ENCODE measurements around the gene POLD1. TPM values are rescaled to one million over a fixed set of nuclear protein-coding genes. Genes with fewer than 3 reads are reported as not detected.

Gene POLD1
- polyA plus RNA-seq, 1 of the 3 experiments (the other 2 are of a cell fraction), result 33.6 TPM

DNA sequence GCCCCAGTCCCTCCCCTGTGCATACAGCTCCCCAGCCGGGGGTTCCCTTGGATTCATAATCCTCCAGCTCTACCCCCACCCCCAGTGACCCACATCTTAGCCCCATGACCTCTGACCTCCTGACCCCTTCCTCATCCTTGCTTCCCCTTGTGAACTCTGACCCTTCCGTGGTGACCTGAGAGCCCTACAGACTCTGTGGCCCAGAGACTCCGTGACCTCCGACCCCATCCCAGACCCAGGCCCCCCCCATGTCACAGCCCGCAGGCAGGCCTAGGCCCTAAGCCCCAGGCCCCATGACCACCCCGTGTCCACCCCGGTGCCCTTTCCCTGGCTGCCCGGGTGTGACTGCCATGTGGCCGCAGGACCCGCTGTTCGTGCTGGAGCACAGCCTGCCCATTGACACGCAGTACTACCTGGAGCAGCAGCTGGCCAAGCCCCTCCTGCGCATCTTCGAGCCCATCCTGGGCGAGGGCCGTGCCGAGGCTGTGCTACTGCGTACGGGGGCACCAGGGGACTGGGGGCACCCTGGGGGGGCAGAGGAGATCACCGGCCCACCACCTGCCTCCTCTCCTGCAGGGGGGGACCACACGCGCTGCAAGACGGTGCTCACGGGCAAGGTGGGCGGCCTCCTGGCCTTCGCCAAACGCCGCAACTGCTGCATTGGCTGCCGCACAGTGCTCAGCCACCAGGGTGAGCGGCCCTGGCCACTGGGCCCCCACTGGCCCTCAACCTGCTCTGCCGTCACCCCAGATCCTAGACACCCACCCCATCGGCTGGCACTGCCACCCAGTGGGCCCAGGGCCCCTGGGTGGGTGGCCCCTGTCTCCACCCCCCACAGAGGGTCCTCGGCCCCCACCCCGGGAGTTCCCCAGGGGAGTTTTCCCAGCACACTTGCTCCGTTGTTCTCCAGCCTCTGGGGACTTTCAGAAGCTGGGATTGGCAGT, 32.2 kb downstream of the POLD1 start:
- H3F3A ChIP-seq (replicated peaks; ENCODE audit: insufficient read depth), result peaks cover 3% of the 10 kb centered on the region
- H3K4me1 ChIP-seq (ENCODE audit: control insufficient read depth in 1 of 2, insufficient read depth in 2 of 2, low read depth in 1 of 2, low read length in 1 of 2), result no peaks in the 10 kb centered on the region; a peak in 1 of 4 replicates
- no peak overlapping the region for H3K27ac ChIP-seq (ENCODE audit: low read depth in 2 of 2, low read length in 1 of 2)
- WGBS (ENCODE audit: low lambda C conversion rate), result 95% methylated on average over 11 of the region's 35 CpGs
- H4K20me1 ChIP-seq (ENCODE audit: insufficient read depth), result no peaks in the 10 kb centered on the region
- H3K79me2 ChIP-seq (ENCODE audit: insufficient read depth), result no peaks in the 10 kb centered on the region
- H2AFZ ChIP-seq (ENCODE audit: low read depth), result no peak overlapping the region
- no peaks in the 10 kb centered on the region for H3K36me3 ChIP-seq (replicated peaks in 1 of 2; ENCODE audit: control insufficient read depth in 1 of 2, insufficient read depth in 2 of 2, low read length in 1 of 2)
- no peak overlapping the region for H3K9ac ChIP-seq
- no peak for TF ChIP-seq RXRA (IDR thresholded peaks at IDR 0.05; ENCODE audit: borderline replicate concordance, low read depth)
- no peak for TF ChIP-seq RCOR1 (IDR thresholded peaks at IDR 0.05; ENCODE audit: low read length)
- no peak overlapping the region for H3K4me3 ChIP-seq (ENCODE audit: low read depth in 2 of 2, low read length in 1 of 2)
- POLR2A ChIA-PET, result no interaction called here
- H3K9me3 ChIP-seq, result no peaks in the 10 kb centered on the region
- no peak overlapping the region for H3K4me2 ChIP-seq
- no peaks in the 10 kb centered on the region for H3K9me2 ChIP-seq
- no peaks in the 10 kb centered on the region for H3K27me3 ChIP-seq (ENCODE audit: insufficient read depth)
- no peak for DNase-seq
- CTCF ChIA-PET, result interaction anchor here (0.6 to 5.3 kb wide), 12 partner anchors 9 to 200 kb away, joined by 3 to 23 read pairs (median 4); partner anchors contain the start of gene NAPSA

DNA sequence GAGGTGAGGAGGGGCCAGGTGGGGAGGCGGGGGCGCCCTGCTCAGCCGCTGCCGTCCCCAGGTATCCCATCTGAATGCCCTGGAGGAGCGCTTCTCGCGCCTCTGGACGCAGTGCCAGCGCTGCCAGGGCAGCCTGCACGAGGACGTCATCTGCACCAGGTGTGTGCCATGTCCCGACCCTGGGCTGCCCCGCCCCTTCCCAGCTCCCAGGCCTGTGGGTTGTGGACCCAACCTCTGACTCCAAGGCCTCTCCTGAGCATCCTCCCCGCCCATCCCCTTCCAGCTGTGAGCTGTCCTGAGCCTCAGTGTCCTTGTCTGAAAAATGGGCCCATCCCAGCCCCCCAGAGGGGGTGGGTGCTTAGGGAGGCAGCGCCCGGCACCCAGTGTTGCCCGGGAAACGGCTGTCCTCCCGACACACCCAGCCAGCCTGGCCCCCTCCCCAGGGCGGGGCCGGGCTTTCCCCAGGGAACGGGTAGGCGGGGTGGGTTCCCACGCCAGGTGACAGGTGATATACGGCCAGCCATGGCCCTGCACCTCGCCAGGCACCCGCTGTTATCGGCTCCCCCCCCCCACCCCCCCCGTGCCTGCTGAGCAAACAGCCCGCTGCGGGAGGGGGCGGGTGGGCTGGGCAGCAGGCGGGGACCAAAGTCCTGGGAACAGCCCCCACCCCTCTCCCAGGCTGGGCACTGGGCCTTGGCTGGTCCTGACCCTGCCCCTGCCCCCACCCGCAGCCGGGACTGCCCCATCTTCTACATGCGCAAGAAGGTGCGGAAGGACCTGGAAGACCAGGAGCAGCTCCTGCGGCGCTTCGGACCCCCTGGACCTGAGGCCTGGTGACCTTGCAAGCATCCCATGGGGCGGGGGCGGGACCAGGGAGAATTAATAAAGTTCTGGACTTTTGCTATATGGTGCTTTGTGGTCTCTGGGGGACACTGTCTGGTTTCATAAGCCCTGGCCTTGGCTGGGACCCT, 33.2 kb downstream of the POLD1 start:
- WGBS (ENCODE audit: low lambda C conversion rate), result 79% methylated on average over 30 of the region's 42 CpGs
- Histone ChIP-seq H3F3A (replicated peaks; ENCODE audit: insufficient read depth) (peaks cover 3% of the 10 kb centered on the region), H3K27me3 (ENCODE audit: insufficient read depth) (no peaks in the 10 kb centered on the region), H3K4me1 (ENCODE audit: control insufficient read depth in 1 of 2, insufficient read depth in 2 of 2, low read depth in 1 of 2, low read length in 1 of 2) (no peaks in the 10 kb centered on the region; a peak in 1 of 4 replicates), H3K79me2 (ENCODE audit: insufficient read depth) (no peaks in the 10 kb centered on the region), H3K9me2 (no peaks in the 10 kb centered on the region), H3K9ac (no peak overlapping the region), H3K4me2 (no peak overlapping the region), H3K9me3 (no peaks in the 10 kb centered on the region), H3K27ac (ENCODE audit: low read depth in 2 of 2, low read length in 1 of 2) (no peak overlapping the region), H2AFZ (ENCODE audit: low read depth) (no peak overlapping the region), H3K36me3 (replicated peaks in 1 of 2; ENCODE audit: control insufficient read depth in 1 of 2, insufficient read depth in 2 of 2, low read length in 1 of 2) (no peaks in the 10 kb centered on the region), H3K4me3 (ENCODE audit: low read depth in 2 of 2, low read length in 1 of 2) (no peak overlapping the region), H4K20me1 (ENCODE audit: insufficient read depth) (no peaks in the 10 kb centered on the region)
- TF ChIP-seq NFIC (IDR thresholded peaks at IDR 0.05; ENCODE audit: borderline replicate concordance) (no peak), CHD2 (IDR thresholded peaks at IDR 0.05; ENCODE audit: low read length, partially characterized antibody) (no peak), EZH2phosphoT487 (IDR thresholded peaks at IDR 0.05; ENCODE audit: borderline replicate concordance, low read depth) (no peak)
- POLR2A ChIA-PET, result no interaction called here
- no peak for DNase-seq
- CTCF ChIA-PET, result interaction anchor here (0.6 to 5.3 kb wide), 4 partner anchors 45 to 376 kb away, joined by 3 to 22 read pairs (median 4); no protein-coding TSS in a partner anchor

Data from SK-N-SH (cell line).